ENCODE measurements around the gene CLDN1. TPM values are rescaled to one million over a fixed set of nuclear protein-coding genes. Genes with fewer than 3 reads are reported as not detected.

The CLDN1 gene
- total RNA-seq, 1 experiment from 2014 or later = 38.9 TPM

- intact Hi-C loops (cut with micrococcal nuclease; ENCODE audit: unreplicated experiment) = no loop called here
- CTCF ChIA-PET = no interaction called here
Observed at GRCh38 chr3:190266265-190266912, 55.9 kb downstream of the CLDN1 start.

GRCh38 chr3:190265796-190266195, 56.5 kb downstream of the CLDN1 start:
- peaks cover 9% of the 10 kb centered on the region for H3K9me3 Mint-ChIP-seq (ENCODE audit: unreplicated experiment)
- Histone ChIP-seq H3K4me3 (ENCODE audit: low read depth, low read length) (no peak overlapping the region), H3K27me3 (replicated peaks; ENCODE audit: control insufficient read depth, insufficient read depth, low read length) (no peaks in the 10 kb centered on the region), H3K4me1 (no peaks in the 10 kb centered on the region), H3K36me3 (ENCODE audit: control insufficient read depth, insufficient read depth, low read length) (no peaks in the 10 kb centered on the region), H3K9me3 (no peaks in the 10 kb centered on the region)
- no peaks in the 10 kb centered on the region for H3K36me3 Mint-ChIP-seq (ENCODE audit: insufficient read depth, unreplicated experiment)
- H3K27me3 Mint-ChIP-seq (ENCODE audit: insufficient read depth, unreplicated experiment) = no peaks in the 10 kb centered on the region
- no peak overlapping the region for H3K4me3 Mint-ChIP-seq (ENCODE audit: unreplicated experiment)
- H3K27ac Mint-ChIP-seq (ENCODE audit: unreplicated experiment) = no peak overlapping the region
- intact Hi-C loops (cut with micrococcal nuclease; ENCODE audit: unreplicated experiment) = no loop called here
- BruUV-seq (replicated peaks) = no TSS peak
- ChIA-PET POLR2A (no interaction called here), CTCF (interaction anchor here (0.5 kb wide), 1 partner anchor 302 kb away, joined by 5 read pairs; no protein-coding TSS in a partner anchor)
- DNase-seq = no peak
- TF ChIP-seq CTCF (IDR thresholded peaks at IDR 0.05; ENCODE audit: insufficient read depth in 1 of 2, low read depth in 1 of 2, low read length in 1 of 2, severe bottlenecking in 1 of 2, unreplicated experiment in 1 of 2) = no peak
- H3K4me1 Mint-ChIP-seq (ENCODE audit: low read depth, unreplicated experiment) = peaks cover under 1% of the 10 kb centered on the region

More at GRCh38 chr3:190266265-190266912, 55.9 kb downstream of the CLDN1 start:
- POLR2A ChIA-PET = no interaction called here
- no peak overlapping the region for H3K27ac Mint-ChIP-seq (ENCODE audit: unreplicated experiment)
- no peaks in the 10 kb centered on the region for H3K36me3 ChIP-seq (ENCODE audit: control insufficient read depth, insufficient read depth, low read length)
- peaks cover 9% of the 10 kb centered on the region for H3K9me3 Mint-ChIP-seq (ENCODE audit: unreplicated experiment)
- DNase-seq = no peak
- H3K27me3 Mint-ChIP-seq (ENCODE audit: insufficient read depth, unreplicated experiment) = no peaks in the 10 kb centered on the region
- 0 out of 2 replicates have a peak, but pooled peaks cover under 1% of the 10 kb centered on the region for H3K4me1 ChIP-seq
- H3K27me3 ChIP-seq (replicated peaks; ENCODE audit: control insufficient read depth, insufficient read depth, low read length) = no peaks in the 10 kb centered on the region
- H3K4me3 ChIP-seq (ENCODE audit: low read depth, low read length) = no peak overlapping the region
- H3K4me3 Mint-ChIP-seq (ENCODE audit: unreplicated experiment) = no peak overlapping the region
- peaks cover 7% of the 10 kb centered on the region for H3K4me1 Mint-ChIP-seq (ENCODE audit: low read depth, unreplicated experiment)
- H3K36me3 Mint-ChIP-seq (ENCODE audit: insufficient read depth, unreplicated experiment) = no peaks in the 10 kb centered on the region
- H3K9me3 ChIP-seq = no peaks in the 10 kb centered on the region
- no peak for TF ChIP-seq CTCF (IDR thresholded peaks at IDR 0.05; ENCODE audit: insufficient read depth in 1 of 2, low read depth in 1 of 2, low read length in 1 of 2, severe bottlenecking in 1 of 2, unreplicated experiment in 1 of 2)
- BruUV-seq (replicated peaks) = no TSS peak

- H3K27ac Mint-ChIP-seq (ENCODE audit: unreplicated experiment) = no peak overlapping the region
- DNase-seq = no peak
- Histone ChIP-seq H3K27me3 (replicated peaks; ENCODE audit: control insufficient read depth, insufficient read depth, low read length) (no peaks in the 10 kb centered on the region), H3K36me3 (ENCODE audit: control insufficient read depth, insufficient read depth, low read length) (no peaks in the 10 kb centered on the region), H3K4me3 (ENCODE audit: low read depth, low read length) (no peak overlapping the region), H3K9me3 (no peaks in the 10 kb centered on the region), H3K4me1 (no peaks in the 10 kb centered on the region)
- no peaks in the 10 kb centered on the region for H3K36me3 Mint-ChIP-seq (ENCODE audit: insufficient read depth, unreplicated experiment)
- ChIA-PET POLR2A (no interaction called here), CTCF (interaction anchor here (0.5 kb wide), 1 partner anchor 302 kb away, joined by 5 read pairs; no protein-coding TSS in a partner anchor)
- H3K9me3 Mint-ChIP-seq (ENCODE audit: unreplicated experiment) = peaks cover 9% of the 10 kb centered on the region
- intact Hi-C loops (cut with micrococcal nuclease; ENCODE audit: unreplicated experiment) = no loop called here
- no TSS peak for BruUV-seq (replicated peaks)
- H3K4me1 Mint-ChIP-seq (ENCODE audit: low read depth, unreplicated experiment) = no peaks in the 10 kb centered on the region
- TF ChIP-seq CTCF (IDR thresholded peaks at IDR 0.05; ENCODE audit: insufficient read depth in 1 of 2, low read depth in 1 of 2, low read length in 1 of 2, severe bottlenecking in 1 of 2, unreplicated experiment in 1 of 2) = no peak
- no peak overlapping the region for H3K4me3 Mint-ChIP-seq (ENCODE audit: unreplicated experiment)
- no peaks in the 10 kb centered on the region for H3K27me3 Mint-ChIP-seq (ENCODE audit: insufficient read depth, unreplicated experiment)
Observed at GRCh38 chr3:190265126-190265525, 57.1 kb downstream of the CLDN1 start.
